K562 treated with DMSO at 1 percent for 48 hours (cell line): Measurements from ENCODE around the gene KRTAP19-1. TPM values are rescaled to one million over a fixed set of nuclear protein-coding genes. Genes with fewer than 3 reads are reported as not detected.

Source experiments
- total RNA-seq: library from RNA; unstranded; fragments of 300-600 nt; gene quantifications from 2 replicates; pipeline ENCODE4 v1.2.3, GENCODE V29; 2022; ENCODE audit warnings: low replicate concordance; ENCODE audit errors: extremely low read depth

The KRTAP19-1 gene
- not detected in 2 replicates for total RNA-seq

DNA sequence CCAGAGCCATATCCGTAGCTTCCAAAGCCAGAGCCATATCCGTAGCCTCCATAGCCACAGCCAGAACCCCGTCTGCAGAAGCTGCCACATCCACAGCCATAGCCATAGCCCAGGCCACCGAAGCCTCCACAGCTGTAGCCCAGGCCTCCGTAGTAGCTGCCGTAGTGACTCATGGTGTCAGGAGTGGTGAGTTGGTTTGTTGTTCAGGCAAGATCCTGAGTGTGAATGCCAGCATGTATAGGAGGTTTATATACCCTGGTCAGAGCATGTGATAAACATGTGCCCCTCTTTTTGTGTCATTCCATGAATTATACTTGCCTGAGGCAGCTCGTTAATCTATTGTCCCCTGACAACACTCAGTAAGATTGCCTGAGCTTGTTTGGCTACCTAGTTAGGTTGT is at the start of gene KRTAP19-1:
KRTAP19-1 (minus strand) TSS at position 223 of the 400 bp plus-strand sequence; CDS start at position 173, 50 bp downstream.

DNA sequence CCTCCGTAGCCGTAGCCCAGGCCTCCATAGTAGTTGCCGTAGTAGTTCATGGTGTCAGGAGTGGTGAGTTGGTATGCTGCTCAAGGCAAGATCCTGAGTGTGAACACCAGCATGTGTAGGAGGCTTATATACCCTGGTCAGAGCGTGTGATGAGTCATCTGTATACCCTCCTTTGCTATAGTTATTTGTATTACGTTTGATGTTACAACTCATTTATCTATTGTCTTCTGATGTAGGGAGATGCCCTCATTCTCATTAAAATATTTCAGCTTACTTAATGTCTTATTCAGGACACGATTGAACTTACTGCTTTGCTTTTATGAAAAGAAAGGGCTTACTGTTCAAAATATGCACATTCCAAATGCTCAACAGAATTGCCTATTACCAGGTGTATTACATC is 21.9 kb upstream of the KRTAP19-1 start, which contains the start of gene KRTAP19-5:
KRTAP19-5 (minus strand) TSS at position 101 of the 400 bp plus-strand sequence; CDS start at position 50, 51 bp downstream.

DNA sequence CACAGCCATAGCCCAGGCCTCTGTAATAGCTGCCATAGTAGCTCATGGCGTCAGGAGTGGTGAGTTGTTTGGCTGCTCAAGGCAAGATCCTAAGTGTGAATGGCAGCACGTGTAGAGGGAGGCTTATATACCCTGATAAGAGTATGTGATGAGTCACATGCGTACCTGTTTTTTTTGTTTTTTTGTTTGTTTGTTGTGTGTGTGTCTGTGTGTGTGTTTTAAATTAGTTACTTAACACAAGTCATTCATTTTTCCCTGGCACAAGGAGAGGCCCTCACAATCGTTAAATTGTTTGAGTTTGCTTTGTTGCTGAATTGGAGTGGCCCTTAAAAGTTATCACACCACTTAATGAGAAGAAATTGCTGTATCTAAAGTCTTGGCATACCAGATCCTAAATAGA is 16.9 kb upstream of the KRTAP19-1 start, which contains the start of gene KRTAP19-4:
KRTAP19-4 (minus strand) TSS at position 101 of the 400 bp plus-strand sequence; CDS start at position 46, 55 bp downstream.

DNA sequence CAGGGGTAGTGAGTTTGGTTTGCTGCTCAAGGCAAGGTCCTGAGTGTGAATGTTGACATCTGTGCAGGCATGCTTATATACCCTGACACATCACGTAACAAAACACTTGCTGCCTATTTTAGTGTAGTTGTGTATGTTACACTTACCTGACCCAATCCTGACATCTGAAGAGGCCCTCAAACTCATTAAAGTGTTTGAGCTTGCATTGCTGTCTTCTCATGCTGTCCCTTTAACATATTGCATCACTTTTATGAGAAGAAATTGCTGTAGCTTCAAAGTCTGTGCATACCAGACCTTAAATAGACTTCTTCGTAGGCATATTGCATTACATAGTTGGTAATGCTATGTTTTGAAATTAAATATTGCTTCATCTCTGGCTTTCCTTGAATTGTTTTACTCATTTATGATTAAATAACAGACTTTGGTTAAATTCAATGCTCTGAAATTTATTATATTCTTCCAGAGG is 11.8 kb upstream of the KRTAP19-1 start, which contains the start of gene KRTAP19-3:
KRTAP19-3 (minus strand) TSS at position 51 of the 466 bp plus-strand sequence. CDS start 56 bp downstream, outside the sequence.

DNA sequence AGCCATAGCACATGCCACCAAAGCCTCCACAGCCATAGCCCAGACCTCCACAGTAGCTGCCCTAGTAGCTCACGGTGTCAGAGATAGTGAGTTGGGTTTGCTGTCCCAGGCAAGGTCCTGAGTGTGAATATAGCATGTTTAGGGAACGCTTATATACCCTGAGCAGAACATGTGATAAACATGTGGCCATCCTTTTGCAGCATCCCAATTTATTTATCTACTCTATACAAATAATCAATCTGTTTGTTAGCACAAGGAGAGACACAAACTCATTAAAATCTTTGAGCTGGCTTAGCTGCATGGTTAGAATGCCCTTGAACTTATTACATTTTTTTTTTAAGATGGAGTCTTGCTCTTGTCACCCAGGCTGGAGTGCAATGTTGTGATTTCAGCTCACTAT is 7.2 kb upstream of the KRTAP19-1 start, which contains the start of gene KRTAP19-2:
KRTAP19-2 (minus strand) TSS at position 101 of the 400 bp plus-strand sequence; CDS start at position 13, 88 bp downstream.

DNA sequence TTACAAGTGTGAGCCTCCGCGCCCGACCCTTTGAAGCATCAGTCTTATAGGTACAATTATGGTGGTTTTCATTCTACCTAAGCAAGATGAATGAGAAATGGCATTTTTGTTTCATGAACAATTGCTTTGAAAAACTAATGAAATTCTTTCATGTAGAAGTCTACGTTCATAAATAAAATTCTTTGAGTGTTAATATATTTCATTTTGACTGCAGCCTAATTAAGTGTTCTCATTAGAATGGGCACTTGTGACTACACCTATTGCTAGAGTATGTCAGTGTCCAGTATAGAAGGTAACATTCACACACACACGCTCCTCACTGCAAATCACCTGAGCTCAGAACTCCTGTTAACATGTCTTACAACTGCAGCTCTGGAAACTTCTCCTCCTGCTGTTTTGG is 40.2 kb downstream of the KRTAP19-1 start, which contains the start of gene KRTAP15-1:
KRTAP15-1 (plus strand) TSS at position 301 of the 400 bp plus-strand sequence; CDS start at position 354, 53 bp downstream.

DNA sequence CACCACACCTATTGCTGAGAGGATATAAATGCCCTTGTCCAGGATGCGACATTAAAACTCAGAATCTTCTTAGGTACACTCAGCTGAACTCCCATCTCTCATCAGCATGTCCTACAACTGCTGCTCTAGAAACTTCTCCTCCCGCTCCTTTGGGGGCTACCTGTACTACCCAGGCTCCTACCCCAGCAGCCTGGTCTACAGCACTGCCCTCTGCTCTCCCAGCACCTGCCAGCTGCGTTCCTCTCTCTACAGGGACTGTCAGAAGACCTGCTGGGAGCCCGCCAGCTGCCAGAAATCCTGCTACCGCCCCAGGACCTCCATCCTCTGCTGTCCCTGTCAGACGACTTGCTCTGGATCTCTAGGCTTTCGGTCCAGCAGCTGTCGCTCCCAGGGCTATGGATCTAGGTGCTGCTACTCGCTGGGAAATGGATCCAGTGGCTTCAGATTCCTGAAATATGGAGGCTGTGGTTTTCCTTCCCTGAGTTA is 50.0 kb downstream of the KRTAP19-1 start, which contains the start of gene KRTAP13-4:
KRTAP13-4 (plus strand) TSS at position 51 of the 486 bp plus-strand sequence; CDS start at position 107, 56 bp downstream.

Other genes with a start within 250 kb of the KRTAP19-1 start
- gene KRTAP24-1, start 197.4 kb downstream of the KRTAP19-1 start, total RNA-seq: not detected in 2 replicates
- not detected in 2 replicates for gene KRTAP25-1, start 190.9 kb downstream of the KRTAP19-1 start, total RNA-seq
- not detected in 2 replicates for gene KRTAP26-1, start 160.1 kb downstream of the KRTAP19-1 start, total RNA-seq
- not detected in 2 replicates for gene KRTAP27-1, start 142.7 kb downstream of the KRTAP19-1 start, total RNA-seq
- gene KRTAP23-1, start 131.8 kb downstream of the KRTAP19-1 start, total RNA-seq: not detected in 2 replicates
- not detected in 2 replicates for gene KRTAP13-2, start 108.1 kb downstream of the KRTAP19-1 start, total RNA-seq
- not detected in 2 replicates for gene KRTAP13-1, start 84.3 kb downstream of the KRTAP19-1 start, total RNA-seq
- gene KRTAP13-3, start 54.4 kb downstream of the KRTAP19-1 start, total RNA-seq: not detected in 2 replicates
- not detected in 2 replicates for gene KRTAP13-4, start 50.1 kb downstream of the KRTAP19-1 start, total RNA-seq
- gene KRTAP15-1, start 40.1 kb downstream of the KRTAP19-1 start, total RNA-seq: not detected in 2 replicates
- gene KRTAP19-2, start 7.1 kb upstream of the KRTAP19-1 start, total RNA-seq: not detected in 2 replicates
- gene KRTAP19-3, start 11.6 kb upstream of the KRTAP19-1 start, total RNA-seq: not detected in 2 replicates
- not detected in 2 replicates for gene KRTAP19-4, start 16.8 kb upstream of the KRTAP19-1 start, total RNA-seq
- not detected in 2 replicates for gene KRTAP19-5, start 21.8 kb upstream of the KRTAP19-1 start, total RNA-seq
- gene KRTAP19-6, start 61.5 kb upstream of the KRTAP19-1 start, total RNA-seq: not detected in 2 replicates
- not detected in 2 replicates for gene KRTAP19-7, start 80.9 kb upstream of the KRTAP19-1 start, total RNA-seq
- not detected in 2 replicates for gene KRTAP22-2, start 110.0 kb upstream of the KRTAP19-1 start, total RNA-seq
- gene KRTAP6-3, start 112.1 kb upstream of the KRTAP19-1 start, total RNA-seq: not detected in 2 replicates
- not detected in 2 replicates for gene KRTAP6-2, start 118.5 kb upstream of the KRTAP19-1 start, total RNA-seq
- not detected in 2 replicates for gene KRTAP22-1, start 120.7 kb upstream of the KRTAP19-1 start, total RNA-seq
- not detected in 2 replicates for gene KRTAP6-1, start 133.6 kb upstream of the KRTAP19-1 start, total RNA-seq
- not detected in 2 replicates for gene KRTAP20-1, start 136.1 kb upstream of the KRTAP19-1 start, total RNA-seq
- gene KRTAP20-4, start 140.3 kb upstream of the KRTAP19-1 start, total RNA-seq: not detected in 2 replicates
- gene KRTAP20-2, start 154.8 kb upstream of the KRTAP19-1 start, total RNA-seq: not detected in 2 replicates
- gene KRTAP20-3, start 162.5 kb upstream of the KRTAP19-1 start, total RNA-seq: not detected in 2 replicates
- gene KRTAP21-3, start 238.4 kb upstream of the KRTAP19-1 start, total RNA-seq: not detected in 2 replicates